Stimulated activated CD4-positive, alpha-beta T cell treated with anti-CD3 and anti-CD28 coated beads, Interleukin-4, amount 100 ng/mL, for 4 hours (primary cell): ENCODE results near the gene TMEM179.
"Not testable (repeated sequence)": the region's sequence is repeated elsewhere in the genome, so short reads cannot be mapped to it uniquely, and the experiment has no call there.

ENCODE experiments used
- DNase-seq, 2 experiments: peaks; one replicate each; pipeline ENCODE4 v3.0.0-alpha.2; 2020

Gene TMEM179

DNA sequence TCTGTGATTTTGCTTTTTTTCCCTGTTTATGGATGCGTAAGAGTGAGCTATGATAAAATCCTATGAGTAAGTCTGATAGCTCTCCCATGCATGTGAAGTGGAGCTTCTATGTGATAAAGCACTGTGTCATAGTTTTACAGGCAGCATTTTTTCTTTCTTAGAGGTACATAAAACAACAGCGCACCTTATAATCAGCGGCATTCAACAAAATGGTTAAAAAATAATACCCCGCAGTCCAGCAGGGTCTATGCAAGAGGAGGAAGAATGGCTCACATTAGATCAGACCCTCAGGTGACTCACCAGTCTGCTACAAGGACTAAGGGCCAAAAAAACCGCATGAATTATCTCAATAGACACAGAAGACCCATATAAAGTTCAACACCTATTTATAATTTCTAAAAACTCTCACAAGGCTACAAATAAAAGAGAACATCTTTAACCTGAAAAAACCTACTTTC, 33.0 kb upstream of the TMEM179 start:
- DNase-seq = no peak

DNA sequence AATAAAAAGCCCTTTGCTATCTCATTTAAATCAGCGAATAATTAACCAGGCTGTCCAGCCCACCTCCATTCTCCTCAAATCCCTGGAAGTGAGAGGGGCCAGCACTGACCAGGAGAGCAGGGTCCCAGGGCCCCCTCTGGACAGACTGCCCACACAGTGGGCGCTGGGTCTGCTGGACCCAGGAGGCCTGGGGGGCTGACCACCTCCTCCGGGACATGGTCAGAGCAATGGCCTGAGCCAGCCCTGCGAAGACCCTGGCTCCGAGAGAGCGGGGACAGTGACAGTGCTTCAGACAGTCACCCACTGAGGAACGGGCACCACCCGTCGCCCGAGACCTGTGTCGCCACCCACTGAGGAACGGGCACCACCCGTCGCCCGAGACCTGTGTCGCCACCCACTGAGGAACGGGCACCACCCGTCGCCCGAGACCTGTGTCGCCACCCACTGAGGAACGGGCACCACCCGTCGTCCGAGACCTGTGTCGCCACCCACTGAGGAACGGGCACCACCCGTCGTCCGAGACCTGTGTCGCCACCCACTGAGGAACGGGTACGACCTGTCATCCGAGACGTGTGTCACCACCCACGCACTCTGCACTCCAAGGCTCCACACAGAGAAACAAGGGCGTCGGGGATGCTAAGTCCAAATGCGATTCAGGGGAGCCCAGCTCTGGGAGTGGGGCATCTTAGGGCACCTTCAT, 32.4 kb upstream of the TMEM179 start:
- DNase-seq = not testable (repeated sequence)

DNA sequence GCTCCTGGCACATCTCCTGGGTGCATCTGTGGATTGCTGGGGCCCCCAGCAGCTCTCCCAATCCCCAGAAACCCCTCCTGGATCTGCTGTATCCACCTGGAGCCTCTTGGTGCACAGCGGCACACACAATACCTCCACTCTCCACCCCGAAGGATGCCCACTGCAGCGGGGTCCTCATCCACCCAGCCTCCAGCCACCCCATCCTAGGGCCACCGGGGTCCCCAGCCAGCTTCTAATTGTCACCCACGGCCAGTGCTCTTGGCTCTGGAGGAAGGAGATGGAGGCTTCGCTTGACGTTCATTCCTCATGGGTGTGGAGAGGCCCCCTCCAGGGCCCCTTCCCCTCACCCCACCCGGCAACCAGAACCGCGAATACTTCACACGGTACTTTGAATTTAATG, 31.6 kb upstream of the TMEM179 start:
- DNase-seq = no peak

DNA sequence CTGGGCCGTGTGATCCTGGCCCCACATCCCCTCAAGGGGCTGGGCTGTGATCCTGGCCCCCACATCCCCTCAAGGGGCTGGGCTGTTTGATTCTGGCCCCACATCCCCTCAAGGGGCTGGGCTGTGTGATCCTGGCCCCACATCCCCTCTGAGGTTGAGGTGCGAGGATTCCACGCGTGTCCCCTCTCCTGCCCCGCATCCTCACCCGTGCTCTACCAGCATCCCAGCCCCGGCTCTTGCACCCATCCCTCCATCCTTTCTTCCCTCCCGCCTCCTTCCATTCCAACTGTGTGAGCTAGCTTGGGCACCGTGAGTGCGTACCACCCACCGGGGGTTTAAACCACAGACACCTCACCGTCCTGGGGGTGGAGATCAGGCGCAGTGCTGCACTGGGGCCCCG, 31.1 kb upstream of the TMEM179 start:
- no peak for DNase-seq

DNA sequence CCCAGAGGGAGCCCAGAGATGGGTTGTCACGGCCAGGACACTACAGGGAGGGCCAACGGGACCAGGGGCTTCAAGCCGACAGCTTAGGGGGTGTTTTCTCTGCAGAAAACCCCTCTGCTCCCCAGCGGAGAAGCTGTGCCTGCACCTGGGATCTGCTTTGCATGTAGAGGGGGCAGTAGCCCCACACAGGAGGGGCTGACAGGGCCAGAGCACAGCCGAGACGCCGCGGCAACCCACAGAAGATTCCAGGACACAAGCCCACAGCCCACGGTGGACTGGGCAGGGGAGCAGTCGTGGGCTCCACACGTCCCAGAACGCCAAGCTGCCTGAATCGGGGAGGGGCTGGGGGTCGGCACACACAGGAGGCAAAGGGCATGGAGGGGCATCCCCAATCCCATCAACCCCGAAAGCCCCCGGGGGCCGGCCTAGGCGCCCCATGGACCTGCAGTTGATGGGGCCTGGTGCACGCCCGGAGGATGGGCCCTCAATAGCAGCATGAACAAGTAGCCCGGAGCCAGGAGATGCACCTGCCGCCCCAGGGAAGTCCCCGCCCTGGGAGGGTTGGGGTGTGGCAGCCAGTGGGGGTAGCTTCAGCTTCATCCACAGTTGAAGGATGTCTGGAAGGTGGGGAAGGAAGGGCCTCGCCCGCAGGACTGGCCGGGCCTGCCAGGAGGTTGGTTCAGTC, 30.5 kb upstream of the TMEM179 start:
- DNase-seq = no peak

DNA sequence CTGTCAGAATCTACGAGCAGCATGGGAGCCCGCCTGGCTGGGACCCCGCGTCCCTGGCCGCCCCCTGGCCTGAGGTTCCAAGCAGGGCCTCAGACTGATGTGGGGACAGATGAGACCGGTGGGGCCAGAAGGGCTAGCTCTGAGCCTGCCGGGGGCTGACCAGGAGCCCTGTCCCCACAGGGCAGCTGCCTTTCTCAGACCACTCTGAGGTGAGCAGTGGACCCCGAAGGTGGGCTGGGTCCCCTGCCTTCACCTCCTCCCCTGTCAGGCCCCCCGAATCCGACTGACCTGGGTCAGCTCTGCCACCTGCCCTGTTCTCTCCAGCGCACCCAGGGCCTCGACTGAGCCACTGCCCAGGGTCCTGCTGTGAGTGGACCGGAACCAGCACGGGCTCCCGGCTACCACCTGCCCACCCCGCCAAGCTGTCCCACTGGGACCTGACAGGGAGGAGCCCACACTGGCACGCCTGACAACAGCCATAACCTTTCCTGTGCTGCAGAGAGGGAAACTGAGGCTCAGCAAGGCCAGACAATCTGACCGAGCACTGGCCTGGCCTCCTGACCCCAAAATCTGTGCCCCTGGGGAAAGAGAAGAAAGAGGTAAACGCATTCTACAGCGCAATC, 29.7 kb upstream of the TMEM179 start:
- DNase-seq = no peak

DNA sequence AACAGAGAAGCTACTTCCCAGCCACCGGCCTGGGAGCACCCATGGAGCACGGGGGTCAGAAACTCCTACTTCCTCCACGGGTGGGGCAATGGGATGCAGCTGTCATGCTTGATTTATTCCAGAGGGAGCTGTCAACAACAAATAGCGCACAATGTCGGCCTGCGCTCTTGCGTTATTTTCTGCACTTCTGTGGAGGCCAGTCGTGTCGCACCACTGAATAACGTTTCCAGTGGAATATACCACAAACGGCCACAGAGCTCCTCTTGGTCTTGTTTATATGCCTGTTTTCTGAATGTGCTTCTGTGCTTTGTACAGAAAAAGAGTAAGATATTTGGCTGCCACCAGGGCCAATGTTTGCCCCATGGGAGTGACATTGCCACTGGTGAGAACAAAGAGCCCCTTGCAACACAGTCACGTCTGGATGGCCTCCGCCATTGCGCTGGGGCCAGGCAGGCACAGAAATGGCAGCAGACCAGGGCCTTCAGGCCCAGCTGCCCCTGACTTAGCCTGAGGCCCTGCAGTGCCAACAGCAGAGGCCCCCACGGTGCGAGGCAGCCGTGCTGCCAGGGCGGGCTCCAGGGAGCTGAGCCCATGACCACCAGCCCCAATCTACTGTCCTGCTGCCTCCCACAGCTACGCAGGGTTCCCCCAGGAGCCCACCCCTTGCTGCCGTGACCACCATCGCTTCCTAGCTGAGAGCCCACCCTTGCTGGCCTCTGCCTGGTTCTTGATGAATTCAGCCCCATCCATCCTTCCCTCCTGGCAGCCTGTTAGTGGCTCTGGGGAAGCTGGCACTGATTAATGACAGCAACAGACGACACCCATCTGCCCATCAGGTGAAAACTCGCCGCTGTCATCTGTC, 28.9 kb upstream of the TMEM179 start:
- no peak for DNase-seq

DNA sequence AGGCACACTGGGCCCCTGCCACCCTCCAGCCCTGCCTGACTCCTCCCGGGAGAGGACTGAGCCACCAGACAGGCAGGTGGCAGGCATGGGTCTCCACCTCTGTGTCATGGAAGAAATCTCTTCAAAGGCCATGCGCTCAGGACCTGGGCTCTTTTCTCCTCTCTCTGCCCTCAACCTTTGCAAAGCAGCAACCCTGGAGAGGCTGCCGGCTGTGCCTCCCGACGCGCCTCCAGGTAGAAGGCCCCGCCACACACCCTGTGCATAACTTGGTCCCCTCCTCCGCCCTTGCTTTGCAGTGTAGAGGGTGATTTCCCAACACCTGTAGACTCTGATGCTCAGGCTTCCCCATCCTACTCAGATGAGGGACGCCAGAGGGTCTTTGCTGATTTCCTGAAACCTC, 28.2 kb upstream of the TMEM179 start:
- DNase-seq = no peak

DNA sequence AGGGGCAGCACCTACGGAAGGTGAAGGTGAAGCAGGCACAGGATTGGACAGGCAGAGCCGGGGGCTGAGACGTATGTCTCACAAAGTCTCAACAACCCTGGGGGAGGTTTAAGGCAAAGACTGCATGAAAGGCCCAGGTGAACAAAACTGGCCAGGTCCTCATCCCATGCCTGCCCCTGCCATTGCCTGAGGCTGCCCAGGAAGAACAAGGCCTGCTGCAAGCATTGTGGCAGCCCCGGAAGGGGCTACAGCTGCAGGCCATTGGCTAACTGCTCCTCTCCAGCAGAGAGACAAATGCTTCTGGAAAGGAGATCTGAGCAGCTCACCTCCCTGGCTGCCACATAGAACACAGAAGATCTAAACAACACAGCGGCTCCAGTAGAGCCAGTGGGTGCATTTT, 20.4 kb upstream of the TMEM179 start:
- no peak for DNase-seq

DNA sequence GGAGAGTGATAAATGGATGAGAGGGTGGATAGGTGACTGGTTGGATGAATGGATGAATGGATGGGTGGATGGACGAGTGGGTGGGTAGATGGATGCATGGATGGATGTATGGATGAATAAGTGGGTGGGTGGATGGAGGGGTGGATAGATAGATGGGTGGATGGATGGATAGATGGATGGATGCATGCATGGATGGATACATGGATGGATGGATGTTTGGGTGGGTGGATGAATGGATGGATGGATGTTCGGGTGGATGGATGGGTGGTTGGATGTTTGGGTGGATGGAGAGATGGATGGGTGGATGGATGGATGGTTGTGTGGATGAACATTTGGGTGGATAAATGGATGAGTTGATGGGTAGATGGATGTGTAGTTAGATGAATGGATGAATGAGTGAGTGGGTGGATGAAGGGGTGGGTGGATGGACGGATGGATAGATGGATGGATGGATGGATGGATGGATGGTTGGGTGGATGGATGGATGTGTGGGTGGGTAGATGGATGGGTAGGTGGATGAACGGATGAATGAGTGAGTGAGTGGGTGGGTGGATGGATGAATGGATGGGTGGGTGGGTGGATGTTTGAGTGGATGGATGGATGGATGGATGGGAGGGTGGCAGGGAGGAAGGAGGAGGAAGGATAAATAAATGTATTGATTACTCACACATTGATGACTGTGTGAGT, 9.7 kb upstream of the TMEM179 start:
- DNase-seq = no peak

DNA sequence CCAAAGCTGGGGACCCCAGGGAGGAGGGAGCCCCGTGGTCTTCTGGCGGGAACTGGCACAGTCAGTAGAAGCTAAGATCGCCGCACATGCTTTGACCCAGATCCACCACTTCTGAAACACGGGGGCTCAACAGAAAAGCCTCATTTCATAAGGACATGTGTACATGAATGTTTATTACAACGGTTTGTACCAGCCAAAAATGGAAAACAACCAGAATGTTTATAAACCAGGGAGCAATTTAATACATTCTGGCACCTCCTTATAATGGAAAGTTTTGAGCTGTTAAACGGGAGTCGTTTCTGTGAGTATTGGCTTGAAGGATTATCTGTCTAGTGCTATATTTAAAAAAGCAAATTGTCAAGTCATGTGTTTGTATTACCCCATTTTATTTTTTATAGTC, 7.3 kb upstream of the TMEM179 start:
- no peak for DNase-seq

DNA sequence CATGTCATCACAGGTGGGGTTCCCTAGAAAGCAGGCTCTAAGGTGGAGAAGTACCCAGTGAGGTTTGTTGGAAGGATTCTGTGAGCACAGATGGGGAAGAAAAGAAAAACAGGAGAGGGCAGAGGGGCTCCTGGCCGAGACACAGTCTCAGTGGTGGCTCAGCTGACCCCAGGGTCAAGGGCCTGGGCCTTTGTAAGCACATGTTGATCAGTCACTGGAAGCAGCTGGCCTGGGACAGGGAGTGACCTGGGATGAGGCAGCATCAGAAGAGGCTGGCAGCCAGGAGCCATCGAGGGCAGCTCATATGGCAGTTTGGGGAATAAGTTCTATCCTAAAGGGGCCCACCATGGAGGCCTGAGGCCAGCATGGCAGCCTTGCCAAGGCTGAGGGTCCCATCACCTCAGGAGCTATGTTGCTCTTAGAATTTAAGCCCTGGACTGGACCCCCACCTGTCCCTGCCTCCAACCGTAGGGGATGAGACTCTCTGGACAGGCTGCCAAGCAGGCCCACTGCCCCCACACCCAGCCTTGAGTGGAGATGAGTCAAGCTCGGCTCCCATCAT, 6.3 kb upstream of the TMEM179 start:
- no peak for DNase-seq

DNA sequence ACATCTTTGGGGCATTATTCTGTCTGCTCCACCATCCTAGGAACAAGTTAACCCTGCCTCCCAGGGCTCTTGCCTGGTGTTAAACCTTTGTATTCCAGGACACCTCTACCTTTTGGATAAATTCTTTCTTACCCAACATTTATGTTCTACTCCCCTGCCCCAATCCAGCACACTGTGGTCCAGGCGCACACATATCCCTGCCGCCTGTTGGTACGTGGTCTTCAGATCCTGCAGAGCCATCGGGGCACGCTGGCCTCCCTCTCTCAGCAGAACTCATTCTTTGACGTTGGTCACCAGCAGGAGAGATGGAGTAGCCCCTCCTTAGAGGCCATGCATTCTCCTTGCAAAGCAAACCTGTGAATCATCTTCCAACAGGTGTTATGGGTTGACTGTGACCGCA, 5.1 kb upstream of the TMEM179 start:
- no peak for DNase-seq

DNA sequence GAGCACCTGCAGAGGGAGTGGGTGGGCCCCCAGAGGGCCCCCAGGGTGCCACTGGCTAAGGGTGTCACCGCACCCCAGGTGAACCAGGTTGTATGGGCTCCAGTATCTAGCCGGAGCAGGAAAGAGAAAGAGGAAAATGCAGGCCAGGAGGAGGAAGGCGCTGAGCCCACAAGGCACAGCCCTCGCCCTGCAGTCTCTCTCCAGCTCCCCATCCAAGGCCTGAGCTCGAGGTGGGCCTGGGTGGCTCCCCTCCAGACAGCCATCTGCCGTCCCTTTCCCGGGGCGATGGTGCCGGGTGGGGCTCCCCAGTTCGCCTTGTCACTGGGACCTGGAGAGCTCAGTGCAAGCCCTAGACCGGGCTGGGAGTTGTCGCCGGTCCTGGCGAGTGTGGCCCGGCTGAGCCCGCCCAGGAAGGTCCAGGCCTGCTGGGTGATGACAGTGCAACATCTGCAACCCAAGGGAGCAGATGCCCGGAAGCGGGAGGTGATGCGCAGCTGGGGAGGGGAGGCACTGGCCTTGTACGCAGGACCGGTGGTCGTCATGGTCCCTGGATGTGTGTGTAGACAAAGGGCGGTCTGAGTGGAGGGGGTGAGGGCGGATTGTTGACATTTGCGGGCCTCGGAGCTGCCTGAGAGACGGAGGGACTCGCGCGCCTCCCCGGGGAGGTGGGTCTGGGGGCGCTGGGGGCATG, 716 bp downstream of the TMEM179 start:
- no peak for DNase-seq

DNA sequence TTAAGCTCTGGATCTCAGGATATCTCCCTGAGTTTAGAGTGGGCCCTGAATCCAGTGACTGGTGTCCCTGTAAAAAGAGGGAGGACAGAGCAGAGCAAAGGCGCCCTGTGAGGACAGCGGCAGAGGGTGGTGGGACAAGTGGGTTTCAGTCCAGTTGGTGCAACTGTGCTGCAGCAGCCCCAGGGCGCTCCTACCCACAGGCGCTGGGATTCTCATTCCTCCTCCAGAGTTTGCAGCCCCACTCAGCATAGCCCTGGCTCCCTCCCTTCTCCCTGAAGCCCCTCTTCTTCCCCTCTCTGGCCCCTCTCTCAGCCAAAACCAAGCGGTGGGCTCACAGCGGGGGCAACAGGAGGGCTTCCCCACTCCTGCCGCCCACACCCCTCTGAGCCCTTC, 1.6 kb downstream of the TMEM179 start:
- no peak for DNase-seq

DNA sequence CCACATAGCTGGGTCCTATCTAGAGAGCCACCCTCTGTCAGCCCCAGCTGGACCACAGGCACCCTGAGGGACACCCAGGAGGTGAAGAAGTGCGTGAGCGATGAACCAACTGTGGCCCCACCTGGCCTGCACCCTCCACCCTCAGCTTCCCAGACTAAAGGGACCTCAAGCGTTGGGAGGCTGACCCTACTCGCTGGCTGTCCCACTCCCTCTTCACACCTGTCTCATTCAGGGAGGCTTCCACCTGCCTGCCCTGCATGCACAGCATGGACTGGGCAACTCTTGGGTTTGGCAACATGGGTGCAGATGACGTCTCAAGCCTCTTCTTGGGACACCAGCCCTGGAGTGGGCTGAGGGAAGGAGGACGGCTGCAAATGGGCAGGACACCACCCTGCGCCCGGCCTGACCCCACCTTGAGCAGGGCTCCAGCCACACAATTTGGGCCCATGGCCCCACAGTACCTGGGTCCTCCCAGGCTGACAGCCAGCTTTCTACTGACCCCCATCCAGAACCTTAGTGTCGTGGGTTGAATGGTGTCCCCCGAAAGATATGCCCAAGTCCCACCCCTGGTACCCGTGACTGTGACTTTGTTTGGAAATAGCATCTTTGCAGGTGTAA, 2.1 kb downstream of the TMEM179 start:
- no peak for DNase-seq

DNA sequence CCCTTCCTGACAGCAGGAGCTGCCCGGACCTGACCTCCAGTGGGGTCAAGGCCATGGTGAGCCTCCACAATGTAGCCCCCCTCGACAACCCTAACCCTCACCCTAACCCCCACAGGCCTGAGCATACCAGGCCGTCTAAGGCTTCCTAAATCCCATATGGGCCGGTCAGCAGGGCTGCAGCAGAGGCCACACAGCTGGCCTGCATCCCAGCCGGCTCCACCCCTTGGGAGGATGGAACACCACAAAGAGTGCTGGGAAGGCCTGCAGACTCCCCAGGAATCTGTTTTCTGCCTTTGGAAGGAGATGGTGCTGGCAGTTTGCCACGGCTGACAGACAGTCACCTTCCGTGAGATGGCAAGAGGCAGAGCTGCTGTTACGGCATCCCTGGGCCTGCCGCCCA, 2.8 kb downstream of the TMEM179 start:
- no peak for DNase-seq

DNA sequence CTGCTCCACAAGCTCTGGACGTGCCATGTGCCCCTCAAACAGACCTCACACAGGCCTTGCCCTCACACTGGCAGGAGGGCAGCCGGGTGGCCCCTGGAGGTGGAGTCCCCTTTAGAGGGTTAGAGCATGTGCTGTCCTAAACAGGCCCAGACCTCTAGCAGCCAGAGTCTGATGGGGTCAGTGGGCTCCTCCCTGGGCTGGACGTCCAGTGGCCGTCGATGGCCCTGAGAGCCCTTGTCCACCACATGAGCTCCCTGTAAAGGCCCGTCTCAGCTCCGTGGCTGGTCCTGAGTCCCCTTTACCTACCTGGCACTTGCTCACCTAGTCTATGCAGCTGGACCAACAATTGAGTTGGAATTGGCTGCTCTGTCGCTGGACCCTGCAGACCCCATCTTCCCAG, 3.8 kb downstream of the TMEM179 start:
- no peak for DNase-seq

DNA sequence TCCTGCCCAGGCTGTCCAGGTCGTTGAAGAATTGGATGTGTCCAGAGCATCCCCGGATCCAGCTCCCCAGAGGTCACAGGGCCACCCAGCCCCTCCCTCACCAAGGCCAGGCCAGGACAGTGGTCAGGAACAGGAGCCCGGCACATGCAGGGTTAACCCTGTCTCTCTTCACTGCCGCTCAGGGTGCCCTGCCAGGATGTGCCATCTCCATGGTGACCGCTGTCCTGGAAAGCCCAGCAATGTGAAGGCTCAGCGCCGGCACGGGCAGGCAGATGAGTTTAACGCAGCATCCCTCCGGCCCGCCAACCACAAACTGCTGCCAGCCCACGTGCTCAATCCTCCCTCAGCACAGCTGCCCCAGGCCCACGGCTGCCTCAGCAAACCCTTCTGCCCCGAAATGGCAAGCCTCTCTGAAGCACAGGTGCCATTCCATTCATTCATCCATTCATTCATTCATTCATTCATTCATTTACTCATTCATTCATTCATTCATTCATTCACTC, 4.4 kb downstream of the TMEM179 start:
- no peak for DNase-seq

DNA sequence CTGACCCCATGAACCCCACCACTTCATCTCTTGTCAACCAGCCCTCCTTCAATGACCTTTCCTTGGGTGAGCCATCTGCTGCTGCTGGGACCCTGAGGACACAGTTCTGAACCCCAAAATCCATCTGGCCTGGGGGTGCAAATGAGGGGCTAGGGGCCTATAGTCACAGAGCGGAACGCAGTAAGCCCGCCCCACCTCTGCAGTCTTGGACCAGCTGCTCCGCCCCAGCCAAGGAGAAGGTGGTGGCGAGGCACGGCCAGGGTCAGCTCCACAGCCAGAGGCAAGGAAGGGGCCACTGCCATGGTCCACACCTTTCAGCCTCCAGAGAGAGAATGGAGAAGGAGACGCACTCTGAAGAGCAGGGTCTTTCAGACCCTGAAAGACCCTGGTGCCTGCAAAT, 5.1 kb downstream of the TMEM179 start:
- DNase-seq = no peak

DNA sequence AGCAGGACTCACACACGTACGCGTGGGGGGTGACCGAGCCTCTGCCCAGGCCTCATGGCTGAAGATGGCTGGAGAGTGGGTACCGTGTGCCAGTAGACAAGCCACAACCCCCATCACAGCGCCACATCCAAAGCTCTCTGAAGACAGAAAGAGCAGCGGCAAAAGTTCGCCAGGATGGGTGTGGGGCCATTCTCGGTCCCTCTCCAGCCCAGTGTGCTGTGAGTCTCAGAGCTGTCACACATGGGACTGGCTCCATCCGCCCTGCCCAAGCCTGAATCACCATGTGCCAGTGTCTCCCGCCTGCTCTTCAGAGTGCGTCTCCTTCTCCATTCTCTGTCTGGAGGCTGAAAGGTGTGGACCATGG, 5.7 kb downstream of the TMEM179 start:
- DNase-seq = no peak
